ENCODE data around the gene LDB1.
A peak's percentile ranks its signal among the peaks of the same experiment; 100 is the strongest.

LDB1 gene

GRCh38 chr10:102135956-102136526 is 15.9 kb upstream of the LDB1 start:
- DNase-seq (ENCODE audit: insufficient read length, low spot score) (no peak), FAIRE-seq (no peak)
- TF ChIP-seq CTCF (IDR thresholded peaks at IDR 0.05; ENCODE audit: insufficient read depth, missing control alignments), result no peak

GRCh38 chr10:102134416-102134815 is 14.2 kb upstream of the LDB1 start:
- FAIRE-seq (no peak), DNase-seq (ENCODE audit: insufficient read length, low spot score) (no peak)
- no peak for TF ChIP-seq CTCF (IDR thresholded peaks at IDR 0.05; ENCODE audit: insufficient read depth, missing control alignments)

- FAIRE-seq (no peak), DNase-seq (ENCODE audit: insufficient read length, low spot score) (peak; percentile 46)
- no peak for TF ChIP-seq CTCF (IDR thresholded peaks at IDR 0.05; ENCODE audit: insufficient read depth, missing control alignments)
Measured at GRCh38 chr10:102133373-102134195, 13.4 kb upstream of the LDB1 start.

GRCh38 chr10:102132563-102133372 is 12.6 kb upstream of the LDB1 start, which contains the start of gene PPRC1:
Gene PPRC1, plus strand, starts transcription at chr10:102133040. Its CDS starts 29 bp downstream, at chr10:102133069.
- FAIRE-seq (peak; percentile 41), DNase-seq (ENCODE audit: insufficient read length, low spot score) (peak; percentile 95)
- peak; percentile 86 for TF ChIP-seq CTCF (IDR thresholded peaks at IDR 0.05; ENCODE audit: insufficient read depth, missing control alignments)

- no peak for DNase-seq (ENCODE audit: insufficient read length, low spot score)
- no peak for FAIRE-seq
- no peak for TF ChIP-seq CTCF (IDR thresholded peaks at IDR 0.05; ENCODE audit: insufficient read depth, missing control alignments)
Measured at GRCh38 chr10:102132193-102132562, 12.0 kb upstream of the LDB1 start.

- FAIRE-seq, result no peak
- no peak for TF ChIP-seq CTCF (IDR thresholded peaks at IDR 0.05; ENCODE audit: insufficient read depth, missing control alignments)
- DNase-seq (ENCODE audit: insufficient read length, low spot score), result no peak
Measured at GRCh38 chr10:102131286-102132170, 11.4 kb upstream of the LDB1 start.

All from D721Med (cell line).